ENCODE measurements around the gene DHRS2. TPM values are rescaled to one million over a fixed set of nuclear protein-coding genes. Genes with fewer than 3 reads are reported as not detected.
A peak's percentile ranks its signal among the peaks of the same experiment; 100 is the strongest.

The DHRS2 gene
- total and polyA plus RNA-seq, 10 of the 15 experiments (the other 5 are each of a cell fraction or from before 2014, with no cell fraction given): 0.09 to 1.8 (median 0.73) TPM; not detected in 1

GRCh38 chr14:23641180-23641914 is 5.2 kb downstream of the DHRS2 start (continued):
- TF ChIP-seq CREM (IDR thresholded peaks at IDR 0.05; ENCODE audit: low read depth) (no peak), RAD21 (IDR thresholded peaks at IDR 0.05; ENCODE audit: insufficient read depth, low read depth, low read length) (no peak), MXI1 (IDR thresholded peaks at IDR 0.05; ENCODE audit: low read depth, low read length) (no peak), HSF1 (IDR thresholded peaks at IDR 0.05; ENCODE audit: low read depth, low read length) (no peak), FOXM1 (IDR thresholded peaks at IDR 0.05; ENCODE audit: low read depth, low read length) (no peak), HDGF (IDR thresholded peaks at IDR 0.05) (no peak)
- TF ChIP-seq, protein P1, sequence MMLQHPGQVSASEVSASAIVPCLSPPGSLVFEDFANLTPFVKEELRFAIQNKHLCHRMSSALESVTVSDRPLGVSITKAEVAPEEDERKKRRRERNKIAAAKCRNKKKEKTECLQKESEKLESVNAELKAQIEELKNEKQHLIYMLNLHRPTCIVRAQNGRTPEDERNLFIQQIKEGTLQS (IDR thresholded peaks at IDR 0.05; ENCODE audit: borderline replicate concordance, extremely low read depth, low read depth, low read length): no peak

- ATAC-seq (no peak), FAIRE-seq (no peak), DNase-seq (ENCODE audit: low read depth, low spot score) (no peak)
- Histone ChIP-seq H3K36me3 (ENCODE audit: control insufficient read depth in 2 of 2, insufficient read depth in 2 of 2, low read length in 1 of 2) (no peaks in the 10 kb centered on the region), H3K79me2 (ENCODE audit: control insufficient read depth, insufficient read depth, low read length) (no peaks in the 10 kb centered on the region), H3K27ac (ENCODE audit: control insufficient read depth, insufficient read depth) (no peak overlapping the region), H3K4me2 (ENCODE audit: control insufficient read depth, insufficient read depth) (no peak overlapping the region), H4K20me1 (ENCODE audit: control insufficient read depth, insufficient read depth) (no peaks in the 10 kb centered on the region), H3K9ac (ENCODE audit: control insufficient read depth, insufficient read depth, low read length) (no peak overlapping the region), H2AFZ (ENCODE audit: control insufficient read depth, low read depth, low read length) (no peak overlapping the region), H3K4me3 (no peak overlapping the region), H3K9me3 (replicated peaks; ENCODE audit: control insufficient read depth, insufficient read depth, low read length) (no peaks in the 10 kb centered on the region), H3K27me3 (replicated peaks in 1 of 2; ENCODE audit: control insufficient read depth in 2 of 2, insufficient read depth in 2 of 2, low read length in 1 of 2) (no peaks in the 10 kb centered on the region), H3K4me1 (ENCODE audit: control insufficient read depth, insufficient read depth, low read length) (no peaks in the 10 kb centered on the region)
- ChIA-PET POLR2A (no interaction called here), CTCF (interaction anchor here (0.7 to 2.8 kb wide), 3 partner anchors 10 to 53 kb away, joined by 4 to 27 read pairs (median 5); no protein-coding TSS in a partner anchor), RAD21 (ENCODE audit: unreplicated experiment) (interaction anchor here (1.6 kb wide), 1 partner anchor 10 kb away, joined by 5 read pairs; no protein-coding TSS in a partner anchor), SMC1A (ENCODE audit: uncharacterized antibody, unreplicated experiment) (interaction anchor here (1.4 kb wide), 1 partner anchor 10 kb away, joined by 8 read pairs; no protein-coding TSS in a partner anchor)
- intact Hi-C loops (cut with micrococcal nuclease; ENCODE audit: unreplicated experiment): no loop called here
- in situ Hi-C loops (cut with MboI): no loop called here
- no TSS peak for BruUV-seq (replicated peaks)
- WGBS (ENCODE audit: insufficient coverage, insufficient replicate concordance, low lambda C conversion rate, missing lambda C conversion rate): 25% methylated on average over 3 of the region's 3 CpGs
- no peak for TF ChIP-seq IKZF1 (conservative IDR thresholded peaks at IDR 0.05)
- TF ChIP-seq MYC (IDR thresholded peaks at IDR 0.05; ENCODE audit: insufficient read depth, insufficient read length, insufficient replicate concordance, low read length, severe bottlenecking): no peak
- peak; percentile 24; the same call in 1 of the 2 replicates for TF ChIP-seq SPI1 (IDR thresholded peaks at IDR 0.05; ENCODE audit: borderline replicate concordance, insufficient read depth, low read depth, low read length)
Observed at GRCh38 chr14:23641915-23642588, 5.9 kb downstream of the DHRS2 start.

Measured in GM12878 (cell line).